SK-N-SH (cell line): ENCODE data around the gene AP1S1. TPM values are rescaled to one million over a fixed set of nuclear protein-coding genes. Genes with fewer than 3 reads are reported as not detected.

ENCODE experiments used
- CTCF ChIA-PET: fragments of 300-600, 350-600 bp; formaldehyde crosslinking; extraction: SDS; loops from one replicate; lab custom pipeline; 2021; lab: Yijun Ruan, JAX
- POLR2A ChIA-PET: fragments of 350-600 bp; sonication (Branson Sonifier 250); formaldehyde crosslinking; extraction: SDS; loops from one replicate; lab custom pipeline; 2020; ENCODE audit warnings: antibody characterized with exemption, inconsistent platforms; lab: Yijun Ruan, JAX
- DNase-seq: peaks from one replicate; pipeline ENCODE4 v3.0.0; 2012
- H2AFZ ChIP-seq: fragments of 200-600 bp; sonication (generic); 2 replicates; pipeline ENCODE4 v1.8.1; 2016; ENCODE audit warnings: antibody characterized with exemption, mild to moderate bottlenecking, low read depth
- H3F3A ChIP-seq: fragments of 200-600 bp; sonication (generic); replicated peaks from 2 replicates; pipeline ENCODE3; 2016; ENCODE audit warnings: antibody characterized with exemption, mild to moderate bottlenecking; ENCODE audit not compliant: insufficient read depth
- H3K27ac ChIP-seq, 2 experiments: fragments of 200-500 bp in 1 of 2; fragments of 200-600 bp in 1 of 2; sonication (Bioruptor generic) in 1 of 2; sonication (generic), shearing (Covaris generic) in 1 of 2; 2 replicates each; pipeline versions ENCODE4 v1.5.1 to v1.6.1; 2014 to 2016; ENCODE audit warnings: low read depth in 2 of 2, inconsistent platforms in 1 of 2, low read length in 1 of 2, mild to moderate bottlenecking in 1 of 2, mixed read lengths in 1 of 2
- H3K27me3 ChIP-seq: fragments of 200-600 bp; sonication (generic), shearing (Covaris generic); 2 replicates; pipeline ENCODE4 v1.6.1; 2016; ENCODE audit warnings: mixed run types; ENCODE audit not compliant: insufficient read depth
- H3K36me3 ChIP-seq, 2 experiments: fragments of 200-500 bp in 1 of 2; fragments of 200-600 bp in 1 of 2; sonication (Bioruptor generic) in 1 of 2; sonication (generic) in 1 of 2; replicated peaks in 1 of 2; 2 replicates each; pipeline versions ENCODE3 to v1.5.1; 2014 to 2016; ENCODE audit warnings: low read length in 1 of 2, mild to moderate bottlenecking in 1 of 2; ENCODE audit not compliant: insufficient read depth in 2 of 2, control insufficient read depth in 1 of 2
- H3K4me1 ChIP-seq, 2 experiments: fragments of 200-500 bp in 1 of 2; fragments of 200-600 bp in 1 of 2; sonication (Bioruptor generic) in 1 of 2; sonication (generic), shearing (Covaris generic) in 1 of 2; 2 replicates each; pipeline versions ENCODE4 v1.5.1 to v1.6.1; 2014 to 2016; ENCODE audit warnings: low read depth in 1 of 2, low read length in 1 of 2, mixed run types in 1 of 2; ENCODE audit not compliant: insufficient read depth in 2 of 2, control insufficient read depth in 1 of 2
- H3K4me2 ChIP-seq: fragments of 200-600 bp; sonication (generic), shearing (Covaris generic); 2 replicates; pipeline ENCODE4 v1.6.1; 2017; ENCODE audit warnings: mixed run types
- H3K4me3 ChIP-seq, 2 experiments: fragments of 200-500 bp in 1 of 2; fragments of 200-600 bp in 1 of 2; sonication (Bioruptor generic) in 1 of 2; sonication (generic), shearing (Covaris generic) in 1 of 2; 2 replicates each; pipeline versions ENCODE4 v1.5.1 to v1.8.1; 2014 to 2016; ENCODE audit warnings: low read depth in 2 of 2, inconsistent platforms in 1 of 2, low read length in 1 of 2, mild to moderate bottlenecking in 1 of 2, mixed read lengths in 1 of 2, moderate library complexity in 1 of 2
- H3K79me2 ChIP-seq: fragments of 200-600 bp; sonication (generic); 2 replicates; pipeline ENCODE4 v1.8.1; 2017; ENCODE audit warnings: mild to moderate bottlenecking; ENCODE audit not compliant: insufficient read depth
- H3K9ac ChIP-seq: fragments of 200-600 bp; sonication (generic); 2 replicates; pipeline ENCODE4 v1.6.1; 2017; ENCODE audit warnings: mixed run types
- H3K9me2 ChIP-seq: fragments of 200-600 bp; sonication (generic); 2 replicates; pipeline ENCODE4 v1.6.1; 2017; ENCODE audit warnings: mixed run types
- H3K9me3 ChIP-seq: fragments of 200-600 bp; sonication (generic); 2 replicates; pipeline ENCODE4 v1.6.1; 2017; ENCODE audit warnings: mixed run types, mild to moderate bottlenecking, moderate library complexity
- H4K20me1 ChIP-seq: fragments of 200-600 bp; sonication (generic); 2 replicates; pipeline ENCODE4 v1.6.1; 2017; ENCODE audit warnings: mild to moderate bottlenecking, mixed run types; ENCODE audit not compliant: insufficient read depth
- CHD2 ChIP-seq: fragments of 150-350 bp; IDR thresholded peaks from 2 replicates; pipeline ENCODE4 v1.6.1; 2018; ENCODE audit warnings: low read length; ENCODE audit not compliant: partially characterized antibody
- NRF1 ChIP-seq: IDR thresholded peaks from 2 replicates; pipeline ENCODE4 v1.6.1; 2012; ENCODE audit warnings: low read depth, mild to moderate bottlenecking, low read length
- RAD21 ChIP-seq: IDR thresholded peaks from 2 replicates; pipeline ENCODE4 v1.6.1; 2012; ENCODE audit warnings: mild to moderate bottlenecking, low read length
- REST ChIP-seq: IDR thresholded peaks from 2 replicates; pipeline ENCODE4 v1.6.1; 2012; ENCODE audit warnings: mild to moderate bottlenecking, low read depth, low read length, moderate library complexity
- RFX5 ChIP-seq: IDR thresholded peaks from 2 replicates; pipeline ENCODE4 v1.6.1; 2012; ENCODE audit warnings: mild to moderate bottlenecking, improper control_type of control experiment, low read length
- SIN3A ChIP-seq: IDR thresholded peaks from 2 replicates; pipeline ENCODE4 v1.6.1; 2012; ENCODE audit warnings: low read depth, mild to moderate bottlenecking, low read length, moderate library complexity, borderline replicate concordance
- SMC3 ChIP-seq: IDR thresholded peaks from 2 replicates; pipeline ENCODE4 v1.6.1; 2012; ENCODE audit warnings: low read depth, low read length, improper control_type of control experiment
- TCF12 ChIP-seq: IDR thresholded peaks from 2 replicates; pipeline ENCODE4 v1.4.0; 2012
- USF2 ChIP-seq: fragments of 150-350 bp; IDR thresholded peaks from 2 replicates; pipeline ENCODE4 v1.6.1; 2017; ENCODE audit warnings: antibody characterized with exemption, low read length, low read depth, borderline replicate concordance
- WGBS: methylation state at CpG from one replicate; pipeline ENCODE4 v1.1.6; 2017; ENCODE audit warnings: low lambda C conversion rate; 5-methylcytosine and 5-hydroxymethylcytosine counted together
- polyA plus RNA-seq, 3 experiments: library from polyadenylated mRNA; depleted of rRNA; stranded (reverse); fragments of >200 nt; gene quantifications; 2 replicates each; pipeline ENCODE4 v1.2.3, GENCODE V29; 2012

The AP1S1 gene
- polyA plus RNA-seq, 1 of the 3 experiments (the other 2 are of a cell fraction), result 616 TPM

- ChIA-PET POLR2A (no interaction called here), CTCF (interaction anchor here (0.8 to 2.4 kb wide), 2 partner anchors 20 to 23 kb away, joined by 3 to 11 read pairs; no protein-coding TSS in a partner anchor)
- Histone ChIP-seq H3K27me3 (no peaks in the 10 kb centered on the region), H3K9ac (peak overlapping the region; percentile 8; the same call in 1 of the 2 replicates), H3K27ac (peak overlapping the region in 1 of 2 experiments; percentile 98; a peak in 2 of 4 replicates), H3K4me3 (no peak overlapping the region), H3K4me1 (peaks cover 7 to 43% of the 10 kb centered on the region in 2 experiments; a peak in 3 of 4 replicates), H3K9me2 (no peaks in the 10 kb centered on the region), H3K4me2 (no peak overlapping the region), H2AFZ (no peak overlapping the region), H3K79me2 (peaks cover 23% of the 10 kb centered on the region; the same call in 1 of the 2 replicates), H4K20me1 (no peaks in the 10 kb centered on the region), H3K36me3 (no peaks in the 10 kb centered on the region), H3F3A (peaks cover 52% of the 10 kb centered on the region), H3K9me3 (no peaks in the 10 kb centered on the region)
- TF ChIP-seq RFX5 (no peak), NRF1 (no peak)
- DNase-seq, result no peak
- WGBS, result 93% methylated on average over 3 of the region's 3 CpGs
Observed at GRCh38 chr7:101115215-101115614, 39.1 kb upstream of the AP1S1 start.

GRCh38 chr7:101116898-101117297 is 37.4 kb upstream of the AP1S1 start:
- Histone ChIP-seq H3K4me1 (peaks cover 7 to 48% of the 10 kb centered on the region in 2 experiments; a peak in 3 of 4 replicates), H3K9ac (peak overlapping the region; percentile 71), H3K27me3 (no peaks in the 10 kb centered on the region), H3K4me3 (no peak overlapping the region), H3K9me3 (no peaks in the 10 kb centered on the region), H3K36me3 (no peaks in the 10 kb centered on the region), H3K4me2 (peak overlapping the region; percentile 59), H3K79me2 (peaks cover 25% of the 10 kb centered on the region; the same call in 1 of the 2 replicates), H3K9me2 (no peaks in the 10 kb centered on the region), H4K20me1 (no peaks in the 10 kb centered on the region), H3F3A (peaks cover 59% of the 10 kb centered on the region), H3K27ac (peak overlapping the region; percentile 0 to 98; a peak in 3 of 4 replicates), H2AFZ (no peak overlapping the region)
- POLR2A ChIA-PET, result no interaction called here
- CTCF ChIA-PET, result interaction anchor here (0.6 to 2.6 kb wide), 9 partner anchors 9 to 68 kb away, joined by 3 to 10 read pairs (median 3); no protein-coding TSS in a partner anchor
- 63% methylated on average over 10 of the region's 10 CpGs for WGBS
- no peak for TF ChIP-seq RAD21
- no peak for TF ChIP-seq SIN3A
- TF ChIP-seq TCF12, result no peak
- TF ChIP-seq REST, result no peak
- no peak for TF ChIP-seq USF2
- no peak for TF ChIP-seq CHD2
- TF ChIP-seq SMC3, result no peak
- no peak for DNase-seq
